WERI-Rb-1 (cell line): ENCODE results near the gene PILRA.

Experiments
- DNase-seq: peaks from one replicate; pipeline ENCODE4 v3.0.0-alpha.2; 2020
- H3K27ac ChIP-seq: fragments of 250-450 bp; sonication (Bioruptor Pico); 2 replicates; pipeline ENCODE4 v1.5.1; 2020; ENCODE audit warnings: mild to moderate bottlenecking, moderate library complexity
- H3K27me3 ChIP-seq: fragments of 250-450 bp; sonication (Bioruptor Pico); 2 replicates; pipeline ENCODE4 v1.5.1; 2021; ENCODE audit warnings: mild to moderate bottlenecking, low read depth, moderate library complexity; ENCODE audit not compliant: insufficient read depth, severe bottlenecking
- H3K36me3 ChIP-seq: fragments of 250-450 bp; sonication (Bioruptor Pico); 2 replicates; pipeline ENCODE4 v1.5.1; 2020; ENCODE audit warnings: mild to moderate bottlenecking, moderate library complexity
- H3K4me3 ChIP-seq: 2 replicates; pipeline ENCODE4 v1.5.1; 2011; ENCODE audit warnings: low read depth, mild to moderate bottlenecking, control low read depth, low read length
- H3K9me3 ChIP-seq: fragments of 250-450 bp; sonication (Bioruptor Pico); 2 replicates; pipeline ENCODE4 v1.5.1; 2021; ENCODE audit warnings: mild to moderate bottlenecking, moderate library complexity; ENCODE audit not compliant: severe bottlenecking
- TF ChIP-seq, protein P1 (sequence below): IDR thresholded peaks from 2 replicates; pipeline ENCODE4 v1.5.1; 2011; ENCODE audit warnings: low read depth, mild to moderate bottlenecking, control low read depth, inconsistent platforms, low read length

Gene PILRA

DNA sequence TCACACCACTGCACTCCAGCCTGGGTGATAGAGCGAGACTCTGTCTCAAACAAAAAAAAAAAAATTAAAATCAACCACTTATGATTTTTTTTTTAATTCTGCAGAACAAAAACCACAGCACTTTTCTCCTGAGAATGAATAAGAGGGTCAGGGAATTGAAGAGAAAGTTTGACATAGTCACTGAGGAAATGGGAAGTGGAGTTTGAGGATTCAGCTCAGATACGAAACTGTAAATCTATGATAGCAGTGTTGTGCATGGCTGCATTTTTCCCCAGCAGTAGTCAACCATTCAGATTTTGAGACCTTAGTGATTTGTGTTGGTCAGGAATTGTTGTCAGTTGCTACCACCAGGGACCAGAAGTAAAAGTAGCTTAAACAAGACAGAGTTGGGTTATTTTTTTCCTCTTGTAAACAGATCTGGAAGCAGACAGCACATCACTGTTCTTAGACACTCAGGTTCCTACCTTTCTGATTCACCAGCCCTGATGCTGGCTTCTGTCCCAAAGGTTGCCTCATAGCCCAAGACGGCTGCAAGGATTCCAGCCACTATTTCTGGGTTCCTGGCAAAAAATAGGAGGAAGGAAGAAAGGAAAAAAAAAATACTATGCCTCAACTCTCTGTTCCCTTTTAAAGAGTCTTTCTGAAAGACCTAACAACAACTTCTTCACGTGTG, 20.1 kb downstream of the PILRA start:
- Histone ChIP-seq H3K36me3 (no peaks in the 10 kb centered on the region), H3K27me3 (no peaks in the 10 kb centered on the region), H3K27ac (no peak overlapping the region), H3K9me3 (no peaks in the 10 kb centered on the region), H3K4me3 (no peak overlapping the region)
- TF ChIP-seq, protein P1, sequence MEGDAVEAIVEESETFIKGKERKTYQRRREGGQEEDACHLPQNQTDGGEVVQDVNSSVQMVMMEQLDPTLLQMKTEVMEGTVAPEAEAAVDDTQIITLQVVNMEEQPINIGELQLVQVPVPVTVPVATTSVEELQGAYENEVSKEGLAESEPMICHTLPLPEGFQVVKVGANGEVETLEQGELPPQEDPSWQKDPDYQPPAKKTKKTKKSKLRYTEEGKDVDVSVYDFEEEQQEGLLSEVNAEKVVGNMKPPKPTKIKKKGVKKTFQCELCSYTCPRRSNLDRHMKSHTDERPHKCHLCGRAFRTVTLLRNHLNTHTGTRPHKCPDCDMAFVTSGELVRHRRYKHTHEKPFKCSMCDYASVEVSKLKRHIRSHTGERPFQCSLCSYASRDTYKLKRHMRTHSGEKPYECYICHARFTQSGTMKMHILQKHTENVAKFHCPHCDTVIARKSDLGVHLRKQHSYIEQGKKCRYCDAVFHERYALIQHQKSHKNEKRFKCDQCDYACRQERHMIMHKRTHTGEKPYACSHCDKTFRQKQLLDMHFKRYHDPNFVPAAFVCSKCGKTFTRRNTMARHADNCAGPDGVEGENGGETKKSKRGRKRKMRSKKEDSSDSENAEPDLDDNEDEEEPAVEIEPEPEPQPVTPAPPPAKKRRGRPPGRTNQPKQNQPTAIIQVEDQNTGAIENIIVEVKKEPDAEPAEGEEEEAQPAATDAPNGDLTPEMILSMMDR: no peak
- no peak for DNase-seq

DNA sequence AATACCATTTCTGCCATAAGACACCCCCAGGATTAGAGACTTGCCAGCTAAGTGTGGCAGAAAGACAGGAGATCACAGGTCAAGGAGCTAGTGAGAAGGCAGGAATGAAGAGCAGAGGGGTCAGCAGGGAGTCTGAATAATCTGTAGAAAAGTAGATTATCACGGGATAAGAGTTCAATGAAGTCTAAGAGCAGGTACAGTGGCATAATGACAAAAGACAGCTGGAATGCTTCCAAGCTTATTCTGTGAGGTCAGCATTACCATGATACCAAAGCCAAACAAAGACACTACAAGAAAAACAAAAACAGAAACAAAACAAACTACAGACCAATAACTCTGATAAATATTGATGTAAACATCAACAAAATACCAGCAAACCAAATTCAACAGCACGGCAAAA, 20.8 kb downstream of the PILRA start:
- no peaks in the 10 kb centered on the region for H3K27me3 ChIP-seq
- peak; percentile 51 for DNase-seq
- no peak overlapping the region for H3K4me3 ChIP-seq
- H3K9me3 ChIP-seq: no peaks in the 10 kb centered on the region
- TF ChIP-seq, protein P1: no peak
- no peak overlapping the region for H3K27ac ChIP-seq
- H3K36me3 ChIP-seq: no peaks in the 10 kb centered on the region

DNA sequence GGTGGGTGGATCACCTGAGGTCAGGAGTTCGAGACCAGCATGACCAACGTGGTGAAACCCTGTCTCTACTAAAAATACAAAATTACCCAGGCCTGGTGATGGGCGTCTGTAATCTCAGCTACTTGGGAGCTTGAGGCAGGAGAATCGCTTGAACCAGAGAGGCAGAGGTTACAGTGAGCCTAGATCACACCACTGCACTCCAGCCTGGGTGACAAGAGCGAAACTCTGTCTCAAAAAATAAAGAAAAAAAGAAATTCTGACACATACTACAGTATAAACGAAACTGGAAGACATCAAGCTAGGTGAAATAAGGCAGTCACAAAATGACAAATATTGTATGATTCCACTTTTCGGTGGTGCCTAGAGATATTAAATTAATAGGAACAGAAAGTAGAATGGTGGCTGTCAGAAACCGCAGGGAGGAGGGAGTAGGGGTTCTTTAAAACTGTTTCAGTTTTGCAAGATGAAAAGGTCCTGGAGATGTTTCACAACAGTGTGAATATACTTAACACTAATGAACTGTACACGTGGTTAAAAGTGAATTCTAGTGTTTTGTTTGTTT, 23.2 kb downstream of the PILRA start:
- H3K9me3 ChIP-seq: no peaks in the 10 kb centered on the region
- H3K36me3 ChIP-seq: no peaks in the 10 kb centered on the region
- TF ChIP-seq, protein P1: no peak
- DNase-seq: no peak
- H3K27me3 ChIP-seq: no peaks in the 10 kb centered on the region
- no peak overlapping the region for H3K27ac ChIP-seq
- no peak overlapping the region for H3K4me3 ChIP-seq

DNA sequence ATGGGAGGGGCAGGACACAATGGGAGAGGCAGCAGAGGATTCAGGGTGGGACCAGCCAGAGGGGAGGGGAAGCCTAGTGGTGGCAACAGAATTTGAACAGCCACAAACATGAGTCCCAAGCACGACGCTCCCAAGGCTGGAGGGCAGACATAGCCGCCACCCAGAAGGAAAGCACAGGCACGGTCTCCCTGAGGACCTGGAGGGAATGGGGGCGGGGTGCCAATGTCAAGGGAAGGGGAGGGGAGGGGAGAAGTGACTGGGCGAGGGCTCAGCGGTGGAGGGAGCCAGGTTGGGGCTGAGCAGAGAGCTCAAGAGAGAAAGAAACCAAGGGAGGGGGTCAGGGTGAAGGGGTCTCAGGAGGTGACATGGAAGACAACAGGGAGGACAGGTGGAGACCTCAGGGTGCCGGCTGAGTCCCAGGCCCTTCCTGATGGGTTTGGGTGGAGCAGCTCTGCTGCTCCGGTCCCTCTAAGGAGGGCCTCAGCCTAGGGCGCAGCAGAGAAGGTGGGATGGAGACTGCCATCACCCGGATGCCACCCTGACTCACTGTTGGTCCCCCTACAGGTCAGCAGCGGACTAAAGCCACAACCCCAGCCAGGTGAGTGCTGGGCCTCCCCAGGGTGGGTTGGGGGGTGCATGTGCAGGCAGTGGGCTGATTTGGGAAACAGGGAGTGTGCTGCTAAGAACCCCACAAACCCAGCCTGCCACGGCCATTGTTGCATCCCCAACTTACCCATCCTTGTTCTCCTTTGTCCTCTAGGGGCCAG, 24.2 kb downstream of the PILRA start:
- no peak for DNase-seq
- Histone ChIP-seq H3K9me3 (no peaks in the 10 kb centered on the region), H3K36me3 (no peaks in the 10 kb centered on the region), H3K4me3 (no peak overlapping the region), H3K27me3 (no peaks in the 10 kb centered on the region), H3K27ac (no peak overlapping the region)
- TF ChIP-seq, protein P1: no peak; the same call in 1 of the 2 replicates

DNA sequence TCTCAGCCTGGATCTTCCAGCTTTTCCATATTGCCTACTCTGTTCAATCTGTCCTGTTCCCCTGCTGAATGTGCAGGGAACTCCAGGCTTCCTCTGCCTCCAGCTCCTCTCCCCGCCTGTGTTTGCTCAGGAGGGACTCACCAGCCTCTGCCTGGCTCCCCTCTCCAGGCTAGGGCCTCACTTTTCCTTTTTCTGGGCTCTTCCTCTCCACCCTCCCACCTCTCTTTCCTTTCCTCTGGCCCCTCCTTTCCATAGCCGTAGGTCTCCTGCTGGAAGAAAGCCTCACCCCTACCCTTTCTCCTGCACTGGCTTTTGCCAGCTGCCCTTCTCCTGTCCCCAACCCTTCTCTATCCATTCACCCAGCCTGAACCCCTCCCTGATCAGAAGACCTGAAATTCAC, 25.0 kb downstream of the PILRA start:
- DNase-seq: no peak
- TF ChIP-seq, protein P1: no peak
- Histone ChIP-seq H3K9me3 (no peaks in the 10 kb centered on the region), H3K4me3 (no peak overlapping the region), H3K27me3 (no peaks in the 10 kb centered on the region), H3K36me3 (no peaks in the 10 kb centered on the region), H3K27ac (no peak overlapping the region)
